Muscle layer of duodenum (tissue), 2 donors: ENCODE data around the gene LPA.
"Not testable (repeated sequence)": the region's sequence is repeated elsewhere in the genome, so short reads cannot be mapped to it uniquely, and the experiment has no call there.

ENCODE experiments used
- H3K27ac ChIP-seq: one replicate; pipeline ENCODE4 v1.7.0; 2013; ENCODE audit warnings: mild to moderate bottlenecking, low read length
- H3K27me3 ChIP-seq: one replicate; pipeline ENCODE4 v1.7.0; 2013; ENCODE audit warnings: low read depth, mild to moderate bottlenecking, control low read depth, low read length
- H3K36me3 ChIP-seq, 2 donors: one replicate each; pipeline ENCODE4 v1.7.0; 2013; ENCODE audit warnings: low read length in 2 of 2, control low read depth in 1 of 2, mild to moderate bottlenecking in 1 of 2; ENCODE audit not compliant: insufficient read depth in 2 of 2, control insufficient read depth in 1 of 2
- H3K4me1 ChIP-seq, 2 donors: one replicate each; pipeline ENCODE4 v1.7.0; 2013; ENCODE audit warnings: low read length in 2 of 2, mild to moderate bottlenecking in 2 of 2, control low read depth in 1 of 2, moderate library complexity in 1 of 2; ENCODE audit not compliant: insufficient read depth in 2 of 2, control insufficient read depth in 1 of 2
- H3K4me3 ChIP-seq, 2 donors: one replicate each; pipeline ENCODE4 v1.7.0; 2013; ENCODE audit warnings: low read length in 2 of 2, low read depth in 1 of 2, mild to moderate bottlenecking in 1 of 2
- H3K9me3 ChIP-seq, 2 donors: one replicate each; pipeline ENCODE4 v1.7.0; 2013; ENCODE audit warnings: low read length in 2 of 2, control low read depth in 1 of 2, mild to moderate bottlenecking in 1 of 2; ENCODE audit not compliant: control insufficient read depth in 1 of 2
- donor health status: healthy.

LPA gene

GRCh38 chr6:160661216-160661615, 2.9 kb downstream of the LPA start:
- H3K36me3 ChIP-seq = no peaks in the 10 kb centered on the region
- H3K27ac ChIP-seq = no peak overlapping the region
- H3K27me3 ChIP-seq = no peaks in the 10 kb centered on the region
- no peaks in the 10 kb centered on the region for H3K4me1 ChIP-seq
- peaks cover 0 to 14% of the 10 kb centered on the region in 2 donors for H3K9me3 ChIP-seq
- no peak overlapping the region for H3K4me3 ChIP-seq

- Histone ChIP-seq H3K27ac (no peak overlapping the region), H3K36me3 (no peaks in the 10 kb centered on the region), H3K4me3 (no peak overlapping the region), H3K27me3 (no peaks in the 10 kb centered on the region), H3K9me3 (peaks cover 0 to 18% of the 10 kb centered on the region in 2 donors), H3K4me1 (no peaks in the 10 kb centered on the region)
Observed at GRCh38 chr6:160659562-160659961, 4.5 kb downstream of the LPA start.

- Histone ChIP-seq H3K9me3 (peaks cover 0 to 2% of the 10 kb centered on the region in 2 donors), H3K4me1 (no peaks in the 10 kb centered on the region), H3K36me3 (no peaks in the 10 kb centered on the region), H3K27ac (no peak overlapping the region), H3K27me3 (no peaks in the 10 kb centered on the region), H3K4me3 (no peak overlapping the region)
Observed at GRCh38 chr6:160634706-160635105, 29.4 kb downstream of the LPA start.

GRCh38 chr6:160595838-160596832, 67.9 kb downstream of the LPA start:
- Histone ChIP-seq H3K36me3 (no peaks in the 10 kb centered on the region), H3K27me3 (no peaks in the 10 kb centered on the region), H3K4me3 (no peak overlapping the region), H3K9me3 (no peaks in the 10 kb centered on the region), H3K4me1 (no peaks in the 10 kb centered on the region), H3K27ac (no peak overlapping the region)

- not testable (repeated sequence) for H3K9me3 ChIP-seq, H3K27me3 ChIP-seq, H3K27ac ChIP-seq, H3K4me3 ChIP-seq, H3K36me3 ChIP-seq, H3K4me1 ChIP-seq
Observed at GRCh38 chr6:160595297-160595696, 68.8 kb downstream of the LPA start.

- no peak overlapping the region for H3K27ac ChIP-seq
- H3K4me1 ChIP-seq = no peaks in the 10 kb centered on the region
- peaks cover 0 to 4% of the 10 kb centered on the region in 2 donors for H3K9me3 ChIP-seq
- H3K27me3 ChIP-seq = no peaks in the 10 kb centered on the region
- H3K36me3 ChIP-seq = no peaks in the 10 kb centered on the region
- H3K4me3 ChIP-seq = no peak overlapping the region
Observed at GRCh38 chr6:160586374-160586773, 77.7 kb downstream of the LPA start.

- H3K36me3 ChIP-seq = no peaks in the 10 kb centered on the region
- no peak overlapping the region for H3K4me3 ChIP-seq
- H3K27ac ChIP-seq = no peak overlapping the region
- H3K9me3 ChIP-seq = peaks cover 0 to 4% of the 10 kb centered on the region in 2 donors
- no peaks in the 10 kb centered on the region for H3K27me3 ChIP-seq
- no peaks in the 10 kb centered on the region for H3K4me1 ChIP-seq
Observed at GRCh38 chr6:160583794-160584193, 80.3 kb downstream of the LPA start.

GRCh38 chr6:160581406-160581805, 82.7 kb downstream of the LPA start:
- Histone ChIP-seq H3K27me3 (no peaks in the 10 kb centered on the region), H3K9me3 (peaks cover 0 to 4% of the 10 kb centered on the region in 2 donors), H3K27ac (no peak overlapping the region), H3K36me3 (no peaks in the 10 kb centered on the region), H3K4me3 (no peak overlapping the region), H3K4me1 (no peaks in the 10 kb centered on the region)

- H3K4me3 ChIP-seq, H3K27me3 ChIP-seq, H3K36me3 ChIP-seq, H3K27ac ChIP-seq, H3K9me3 ChIP-seq, H3K4me1 ChIP-seq: not testable (repeated sequence)
Observed at GRCh38 chr6:160578515-160578914, 85.6 kb downstream of the LPA start.

GRCh38 chr6:160573943-160574342, 90.1 kb downstream of the LPA start:
- Histone ChIP-seq H3K27ac (no peak overlapping the region), H3K4me1 (no peaks in the 10 kb centered on the region), H3K27me3 (no peaks in the 10 kb centered on the region), H3K9me3 (peaks cover 0 to 2% of the 10 kb centered on the region in 2 donors), H3K36me3 (no peaks in the 10 kb centered on the region), H3K4me3 (no peak overlapping the region)

- not testable (repeated sequence) for H3K36me3 ChIP-seq, H3K4me3 ChIP-seq, H3K27ac ChIP-seq, H3K4me1 ChIP-seq, H3K27me3 ChIP-seq, H3K9me3 ChIP-seq
Observed at GRCh38 chr6:160571201-160571600, 92.9 kb downstream of the LPA start.

- no peaks in the 10 kb centered on the region for H3K4me1 ChIP-seq
- no peaks in the 10 kb centered on the region for H3K27me3 ChIP-seq
- H3K36me3 ChIP-seq = no peaks in the 10 kb centered on the region
- H3K9me3 ChIP-seq = no peaks in the 10 kb centered on the region
- H3K4me3 ChIP-seq = no peak overlapping the region
- no peak overlapping the region for H3K27ac ChIP-seq
Observed at GRCh38 chr6:160544802-160545201, 119.3 kb downstream of the LPA start.
